ENCODE measurements around the gene FGFR2. TPM values are rescaled to one million over a fixed set of nuclear protein-coding genes. Genes with fewer than 3 reads are reported as not detected.

The FGFR2 gene
- total RNA-seq, 1 experiment from 2014 or later, result 135 TPM

DNA sequence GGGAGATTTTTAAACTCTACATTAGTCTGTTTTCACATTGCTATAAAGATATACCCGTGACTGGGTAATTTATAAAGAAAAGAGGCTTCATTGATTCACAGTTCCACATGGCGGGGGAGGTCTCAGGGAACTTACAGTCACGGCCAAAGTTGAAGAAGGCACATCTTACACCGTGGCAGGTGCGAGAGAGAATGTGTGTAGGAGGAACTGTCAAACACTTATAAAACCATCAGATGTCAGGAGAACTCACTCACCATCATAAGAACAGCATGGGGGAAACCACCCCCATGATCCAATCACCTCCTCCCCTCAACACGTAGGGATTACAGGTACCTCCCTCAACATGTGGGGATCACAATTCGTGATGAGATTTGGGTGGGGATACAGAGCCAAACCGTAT is 129.5 kb downstream of the FGFR2 start:
- Histone ChIP-seq H3K4me2 (ENCODE audit: insufficient read depth, insufficient read length, low read length) (no peak overlapping the region), H2BK15ac (ENCODE audit: low read depth, low read length) (no peak overlapping the region), H3K56ac (ENCODE audit: insufficient read length, low read depth, low read length) (no peak overlapping the region), H3K79me2 (ENCODE audit: insufficient read depth, low read length) (no peaks in the 10 kb centered on the region), H4K91ac (ENCODE audit: insufficient read length, low read depth, low read length) (no peak overlapping the region), H2BK12ac (ENCODE audit: insufficient read length, low read depth, low read length) (no peak overlapping the region), H4K20me1 (ENCODE audit: control insufficient read depth, insufficient read depth, insufficient read length) (no peaks in the 10 kb centered on the region), H3K27ac (ENCODE audit: insufficient read length, low read depth, low read length) (no peak overlapping the region), H2BK20ac (ENCODE audit: low read depth, low read length, poor library complexity, severe bottlenecking) (no peak overlapping the region), H3K23me2 (ENCODE audit: insufficient read length, low read depth, low read length, poor library complexity, severe bottlenecking) (peaks cover 6% of the 10 kb centered on the region), H2AK5ac (ENCODE audit: insufficient read length, low read length) (no peak overlapping the region), H3K9ac (ENCODE audit: extremely low read depth, insufficient read length, low read length) (no peak overlapping the region), H3K4ac (ENCODE audit: low read depth, low read length) (no peak overlapping the region), H3K23ac (ENCODE audit: insufficient read length, low read depth, low read length) (no peak overlapping the region), H2AFZ (ENCODE audit: low read length) (no peak overlapping the region), H3K27me3 (ENCODE audit: insufficient read depth, low read length) (no peaks in the 10 kb centered on the region), H2BK5ac (ENCODE audit: insufficient read length, low read length) (no peak overlapping the region), H2BK120ac (ENCODE audit: low read depth, low read length, poor library complexity, severe bottlenecking) (no peak overlapping the region), H3K79me1 (ENCODE audit: insufficient read depth, low read depth, low read length, poor library complexity, severe bottlenecking) (no peaks in the 10 kb centered on the region), H4K5ac (ENCODE audit: insufficient read length, low read depth, low read length) (no peak overlapping the region), H4K8ac (replicated peaks; ENCODE audit: insufficient read length, low read depth, low read length) (no peak overlapping the region), H3K4me1 (ENCODE audit: insufficient read depth, low read length) (peaks cover 6% of the 10 kb centered on the region; the same call in 1 of the 2 replicates), H3K14ac (ENCODE audit: insufficient read depth, low read length) (no peak overlapping the region), H3K9me3 (ENCODE audit: control insufficient read depth, low read depth, low read length) (no peaks in the 10 kb centered on the region), H3T11ph (ENCODE audit: low read length) (no peak overlapping the region), H3K18ac (ENCODE audit: insufficient read length, low read depth, low read length) (no peak overlapping the region)
- H3K27me3 Mint-ChIP-seq (ENCODE audit: low read depth), result peaks cover 6% of the 10 kb centered on the region; the same call in 1 of the 2 replicates
- no CpG with 5 or more reads among the region's 8 CpGs for WGBS (ENCODE audit: extremely low coverage, insufficient read length, low lambda C conversion rate)
- H3K36me3 Mint-ChIP-seq (ENCODE audit: insufficient read depth in 1 of 3, low read depth in 3 of 3), result peaks cover 0 to 2% (median 0%) of the 10 kb centered on the region in 3 experiments; a peak in 1 of 7 replicates
- no peak for DNase-seq
- H3K27ac Mint-ChIP-seq, result no peak overlapping the region
- no peaks in the 10 kb centered on the region for H3K9me3 Mint-ChIP-seq
- H3K4me3 Mint-ChIP-seq, result no peak overlapping the region
- TF ChIP-seq, protein P1, sequence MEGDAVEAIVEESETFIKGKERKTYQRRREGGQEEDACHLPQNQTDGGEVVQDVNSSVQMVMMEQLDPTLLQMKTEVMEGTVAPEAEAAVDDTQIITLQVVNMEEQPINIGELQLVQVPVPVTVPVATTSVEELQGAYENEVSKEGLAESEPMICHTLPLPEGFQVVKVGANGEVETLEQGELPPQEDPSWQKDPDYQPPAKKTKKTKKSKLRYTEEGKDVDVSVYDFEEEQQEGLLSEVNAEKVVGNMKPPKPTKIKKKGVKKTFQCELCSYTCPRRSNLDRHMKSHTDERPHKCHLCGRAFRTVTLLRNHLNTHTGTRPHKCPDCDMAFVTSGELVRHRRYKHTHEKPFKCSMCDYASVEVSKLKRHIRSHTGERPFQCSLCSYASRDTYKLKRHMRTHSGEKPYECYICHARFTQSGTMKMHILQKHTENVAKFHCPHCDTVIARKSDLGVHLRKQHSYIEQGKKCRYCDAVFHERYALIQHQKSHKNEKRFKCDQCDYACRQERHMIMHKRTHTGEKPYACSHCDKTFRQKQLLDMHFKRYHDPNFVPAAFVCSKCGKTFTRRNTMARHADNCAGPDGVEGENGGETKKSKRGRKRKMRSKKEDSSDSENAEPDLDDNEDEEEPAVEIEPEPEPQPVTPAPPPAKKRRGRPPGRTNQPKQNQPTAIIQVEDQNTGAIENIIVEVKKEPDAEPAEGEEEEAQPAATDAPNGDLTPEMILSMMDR (conservative IDR thresholded peaks at IDR 0.05), result no peak
- peaks cover 19 to 25% of the 10 kb centered on the region in 2 experiments for H3K4me1 Mint-ChIP-seq

Measured in H9 (cell line).